ENCODE data around the gene ENPP3.
A peak's percentile ranks its signal among the peaks of the same experiment; 100 is the strongest.

The ENPP3 gene

DNA sequence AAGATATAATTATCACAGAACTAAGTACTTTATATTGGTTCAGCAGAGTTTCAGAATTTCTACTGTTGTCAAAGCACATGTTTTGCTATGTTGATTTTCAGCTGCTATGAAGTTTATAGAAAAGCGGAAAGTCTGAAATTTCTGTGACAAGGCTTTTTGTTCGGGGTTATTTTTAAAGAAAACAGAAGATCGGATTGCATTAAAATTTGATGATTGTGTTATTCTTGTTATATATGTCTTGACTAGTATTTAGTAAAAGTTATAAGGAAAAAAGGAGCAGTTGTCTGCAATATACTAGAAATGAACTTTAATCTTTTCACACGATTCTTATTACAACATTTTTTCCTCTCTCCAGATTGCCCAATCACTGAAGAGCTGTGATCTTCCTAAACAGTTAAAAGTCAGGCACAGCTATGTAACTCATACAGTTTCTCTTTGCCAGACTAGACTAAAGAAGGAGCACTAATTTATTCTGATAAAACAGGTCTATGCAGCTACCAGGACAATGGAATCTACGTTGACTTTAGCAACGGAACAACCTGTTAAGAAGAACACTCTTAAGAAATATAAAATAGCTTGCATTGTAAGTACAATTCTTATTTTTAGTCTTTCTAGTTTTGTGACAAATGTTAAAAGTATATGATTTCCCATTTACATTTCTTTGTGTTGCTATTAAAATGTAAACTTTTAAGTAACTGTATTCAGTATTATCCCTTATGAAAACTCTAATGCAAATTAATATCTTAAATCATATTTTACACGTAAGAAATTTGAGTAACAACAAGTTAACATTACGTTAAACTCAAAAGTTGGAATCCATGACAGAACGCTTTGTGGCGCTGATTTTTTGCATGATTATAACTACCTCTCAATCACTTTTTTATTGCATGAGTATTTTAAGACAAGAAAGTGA lies at the start of gene ENPP3:
Gene ENPP3 (plus strand): TSS at position 423 of the 913 bp plus-strand sequence. CDS start 83 bp downstream, at position 506.
- no peak within 1 kb of the TSS for H3K4me3 ChIP-seq (ENCODE audit: low read depth, low read length)
- DNase-seq (ENCODE audit: low read depth) = no peak

DNA sequence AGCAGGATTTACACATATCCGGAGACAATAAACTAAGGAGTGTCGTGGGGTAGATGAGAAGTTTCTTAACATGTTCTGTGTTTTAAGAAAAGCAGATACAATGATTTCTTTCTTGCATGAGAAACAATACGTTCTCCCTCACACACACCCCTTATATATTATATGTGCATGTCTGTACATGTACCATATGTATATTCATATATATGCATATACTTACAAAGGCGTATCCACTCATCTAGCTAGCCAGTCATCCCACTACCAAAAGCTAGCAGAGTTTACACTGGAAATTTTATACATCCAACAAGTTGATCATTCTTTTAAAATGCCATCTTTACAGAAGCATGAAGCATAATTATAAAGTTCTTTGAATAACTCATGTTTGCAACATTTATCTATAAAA lies 49.2 kb upstream of the ENPP3 start:
- no peak overlapping the region for H3K4me3 ChIP-seq (ENCODE audit: low read depth, low read length)
- DNase-seq (ENCODE audit: low read depth) = no peak

DNA sequence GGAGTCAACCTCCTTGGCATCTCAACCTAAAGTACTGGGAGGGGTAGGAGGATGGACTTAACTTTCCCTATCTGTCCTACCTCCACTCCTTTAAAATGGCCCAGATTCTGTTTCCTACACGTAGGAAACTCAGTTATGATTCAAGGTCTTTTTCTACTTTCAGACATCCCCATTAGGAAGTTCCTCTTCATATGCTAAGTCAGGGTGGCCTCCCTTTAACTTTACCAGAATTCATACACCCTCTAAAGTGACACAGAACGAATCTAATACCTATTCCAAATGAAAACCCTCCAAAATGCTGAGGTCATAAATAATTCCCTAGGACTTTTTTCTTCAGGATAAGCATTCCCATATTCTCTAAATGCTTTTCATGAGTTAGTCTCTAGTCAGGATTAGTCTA lies 48.5 kb upstream of the ENPP3 start:
- DNase-seq (ENCODE audit: low read depth) = no peak

DNA sequence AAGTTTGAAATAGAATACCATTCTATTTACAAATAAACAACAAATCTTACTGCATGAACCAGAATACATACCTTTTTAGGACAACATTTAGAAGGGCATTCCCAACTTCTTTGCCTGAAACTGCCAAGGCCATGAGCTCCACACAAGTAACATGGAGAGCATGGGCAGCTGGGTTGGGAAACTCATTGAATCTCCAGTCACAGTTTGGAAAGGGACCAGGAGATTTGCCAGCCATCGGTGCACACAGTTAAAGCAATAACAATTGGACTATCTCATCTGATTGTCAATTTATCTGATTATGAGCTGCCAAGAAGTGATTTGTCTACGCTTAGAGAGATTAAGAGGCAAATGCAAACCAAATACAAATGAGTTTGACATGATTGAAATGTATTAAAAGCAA lies 44.2 kb upstream of the ENPP3 start:
- no peak overlapping the region for H3K4me3 ChIP-seq (ENCODE audit: low read depth, low read length)
- no peak for DNase-seq (ENCODE audit: low read depth)

More for the DNA sequence above, 48.5 kb upstream of the ENPP3 start:
- H3K4me3 ChIP-seq (ENCODE audit: low read depth, low read length) = no peak overlapping the region

DNA sequence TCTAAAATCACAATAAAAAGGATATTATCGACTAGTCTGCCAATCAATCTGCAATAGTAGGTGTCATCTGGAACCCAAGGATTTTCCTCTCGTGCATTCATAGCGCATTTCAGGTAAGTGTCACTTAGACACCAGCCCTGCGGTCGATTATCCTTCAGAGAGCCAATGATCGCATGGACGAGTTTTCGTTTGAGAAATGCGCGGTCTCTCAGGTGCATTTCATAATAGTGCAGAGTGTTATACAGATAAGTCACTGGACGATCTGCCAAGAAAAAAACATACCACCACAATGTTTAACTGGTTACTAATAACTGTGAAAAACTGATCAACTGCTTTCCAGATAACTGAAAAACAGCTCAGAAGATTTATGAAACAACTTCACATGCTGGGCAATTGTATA lies 43.0 kb upstream of the ENPP3 start:
- no peak overlapping the region for H3K4me3 ChIP-seq (ENCODE audit: low read depth, low read length)
- no peak for DNase-seq (ENCODE audit: low read depth)

DNA sequence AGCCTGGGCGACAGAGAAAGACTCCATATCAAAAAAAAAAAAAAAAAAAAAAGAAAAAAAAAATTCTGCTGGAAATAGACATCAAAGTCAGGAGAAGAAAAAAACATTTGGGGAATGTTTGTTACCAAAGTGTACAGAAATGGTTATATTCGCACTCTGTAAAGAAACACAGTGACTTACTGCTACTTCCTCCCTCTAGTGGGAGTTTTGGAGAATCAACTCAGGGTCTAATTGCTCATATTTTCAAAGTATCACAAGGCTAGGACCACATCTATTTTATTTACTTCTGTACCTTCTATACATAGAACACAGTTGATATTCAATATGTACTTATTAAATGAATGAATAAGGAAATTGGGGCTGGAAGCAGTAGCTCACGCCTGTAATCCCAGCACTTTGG lies 39.7 kb upstream of the ENPP3 start:
- H3K4me3 ChIP-seq (ENCODE audit: low read depth, low read length) = no peak overlapping the region
- DNase-seq (ENCODE audit: low read depth) = no peak

DNA sequence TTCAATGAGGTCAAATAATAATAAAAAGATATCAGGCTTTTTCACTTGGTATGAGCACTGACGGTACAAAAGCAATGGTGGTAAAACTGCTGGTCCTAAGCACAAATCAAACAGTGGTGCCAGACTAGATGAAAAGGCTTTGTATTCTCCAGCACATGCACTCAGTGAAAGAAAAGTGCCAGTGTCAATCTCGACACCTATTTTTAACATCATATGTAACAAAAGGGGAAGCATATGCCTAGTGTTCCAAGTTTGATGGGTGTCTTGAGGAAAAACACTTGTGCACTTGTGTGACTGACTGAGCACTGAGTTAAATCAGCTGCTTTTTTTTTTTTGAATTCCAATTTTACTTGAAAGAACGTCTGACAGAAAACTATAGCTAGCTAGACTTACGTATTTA lies 36.4 kb upstream of the ENPP3 start:
- no peak overlapping the region for H3K4me3 ChIP-seq (ENCODE audit: low read depth, low read length)
- DNase-seq (ENCODE audit: low read depth) = no peak

DNA sequence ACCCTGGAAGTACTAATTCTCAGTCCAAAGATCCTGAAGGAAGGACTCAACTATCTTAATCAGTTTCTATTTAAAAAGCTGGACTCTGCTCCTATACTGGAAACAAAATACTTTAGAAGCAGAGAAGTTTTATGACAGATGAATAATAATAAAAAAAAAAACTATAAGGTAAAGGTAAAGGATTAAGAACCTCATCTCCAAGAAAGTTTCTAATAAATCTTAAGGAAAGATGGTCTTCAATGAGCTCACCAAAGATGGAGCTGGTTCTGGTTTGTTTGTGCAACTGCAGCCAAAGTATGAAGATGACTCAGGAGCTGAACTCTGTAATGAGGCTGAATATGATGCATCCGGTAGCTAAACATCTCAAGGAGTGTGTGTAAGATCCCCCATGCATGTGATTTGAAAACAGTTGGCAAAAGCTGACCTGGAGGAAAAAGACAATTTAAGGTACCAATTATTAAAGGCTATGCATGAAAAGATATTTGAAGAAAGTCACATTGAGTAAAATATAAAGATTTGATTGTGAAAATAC lies 34.3 kb upstream of the ENPP3 start:
- peak; percentile 81 for DNase-seq (ENCODE audit: low read depth)
- no peak overlapping the region for H3K4me3 ChIP-seq (ENCODE audit: low read depth, low read length)

DNA sequence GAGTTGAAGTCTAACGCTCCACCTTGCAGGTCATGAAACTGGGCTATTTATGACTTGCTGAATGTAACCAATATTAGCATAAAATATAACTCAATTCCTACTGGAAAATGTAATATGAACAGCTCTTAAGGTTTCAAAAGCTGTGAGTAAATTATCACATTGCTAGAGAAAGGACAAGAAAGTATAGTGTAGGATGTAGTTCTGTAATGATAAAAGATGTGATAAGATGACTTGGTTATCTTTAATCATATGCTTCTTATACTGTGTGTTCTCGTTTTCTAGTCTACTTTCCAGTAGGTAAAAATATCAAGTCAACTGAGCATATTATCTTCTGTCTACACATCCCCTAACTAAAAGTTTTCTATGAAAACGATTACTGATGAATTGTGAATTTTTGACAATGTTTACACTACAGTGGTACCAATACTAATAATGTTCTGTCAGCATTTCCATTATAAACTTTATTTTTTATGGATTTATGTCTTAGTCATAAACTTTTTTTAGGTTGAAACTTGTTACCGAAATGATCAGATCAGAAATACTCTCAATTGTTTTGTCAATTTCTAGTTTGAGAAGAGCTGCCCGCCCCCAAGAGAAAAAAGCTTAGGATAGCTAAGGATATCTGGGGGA lies 23.7 kb upstream of the ENPP3 start:
- DNase-seq (ENCODE audit: low read depth) = no peak
- H3K4me3 ChIP-seq (ENCODE audit: low read depth, low read length) = no peak overlapping the region

DNA sequence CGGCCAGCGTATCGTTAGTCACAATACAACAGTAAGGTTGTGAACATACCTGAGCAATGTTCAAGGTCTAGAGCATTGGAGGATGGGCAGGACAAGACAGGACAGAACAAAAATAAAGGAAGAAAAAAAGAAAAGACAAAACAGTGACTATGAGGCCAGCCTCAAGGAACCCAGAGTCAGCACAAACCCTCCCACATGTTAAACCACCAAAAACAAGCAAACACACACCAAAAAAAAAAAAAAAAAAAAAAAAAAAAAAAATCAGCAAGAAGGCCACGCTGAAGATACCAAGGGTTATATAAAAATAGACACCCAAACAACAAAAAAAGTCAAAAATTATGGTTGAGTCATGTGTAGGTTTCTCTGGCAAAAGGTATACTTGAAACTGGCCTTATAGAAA lies 21.8 kb upstream of the ENPP3 start:
- no peak overlapping the region for H3K4me3 ChIP-seq (ENCODE audit: low read depth, low read length)
- DNase-seq (ENCODE audit: low read depth) = no peak

DNA sequence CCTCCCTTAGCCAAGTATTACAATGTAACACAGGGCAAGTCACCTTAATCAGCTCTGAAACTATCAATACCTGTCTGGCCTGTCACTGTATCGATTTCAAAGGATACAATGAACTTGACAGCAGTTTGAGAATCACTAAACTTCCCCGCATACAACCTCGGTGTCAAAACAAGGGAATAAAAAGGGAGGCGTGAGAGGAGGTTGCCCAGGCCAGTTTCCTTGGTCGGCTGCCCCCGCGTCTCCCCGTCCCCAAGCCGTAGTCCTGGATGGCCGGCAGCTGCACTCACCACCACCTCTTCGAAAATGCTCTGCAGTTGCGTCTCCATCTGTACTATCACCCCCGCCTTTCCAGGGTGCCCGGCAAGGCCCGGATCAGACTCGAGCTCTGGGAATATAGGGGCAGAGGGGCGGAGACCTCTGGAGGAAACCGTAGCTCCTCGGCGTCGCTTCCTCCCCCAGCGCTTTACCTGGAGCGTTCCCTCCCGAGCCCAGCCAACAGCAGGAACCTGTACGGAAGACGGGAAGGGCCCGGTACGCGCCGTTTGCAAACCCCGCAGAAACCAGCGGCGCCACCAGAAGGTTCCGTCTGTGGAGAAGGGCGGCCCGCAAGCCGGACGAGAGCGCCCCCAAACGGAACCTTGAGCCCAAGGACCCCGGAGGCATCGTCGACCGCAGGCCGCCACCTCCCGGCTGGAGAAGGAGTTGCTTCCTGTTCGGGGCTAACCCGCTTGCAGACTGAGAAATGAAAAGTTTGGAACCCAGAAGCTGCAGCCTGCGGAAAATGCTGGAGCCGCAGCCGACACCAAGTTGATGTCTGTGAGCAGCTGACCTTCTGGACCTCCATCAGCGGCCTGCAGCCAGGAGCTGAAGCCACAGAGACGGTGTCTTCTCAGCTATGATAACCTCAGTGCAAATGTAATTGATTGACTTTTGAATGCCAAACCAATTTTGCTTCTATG lies 9.1 kb upstream of the ENPP3 start, which contains the start of gene MED23:
Gene MED23 (minus strand): TSS at position 519 of the 959 bp plus-strand sequence. CDS start 193 bp downstream, at position 326.
- peak within 1 kb of the TSS; percentile 87 for H3K4me3 ChIP-seq (ENCODE audit: low read depth, low read length)

DNA sequence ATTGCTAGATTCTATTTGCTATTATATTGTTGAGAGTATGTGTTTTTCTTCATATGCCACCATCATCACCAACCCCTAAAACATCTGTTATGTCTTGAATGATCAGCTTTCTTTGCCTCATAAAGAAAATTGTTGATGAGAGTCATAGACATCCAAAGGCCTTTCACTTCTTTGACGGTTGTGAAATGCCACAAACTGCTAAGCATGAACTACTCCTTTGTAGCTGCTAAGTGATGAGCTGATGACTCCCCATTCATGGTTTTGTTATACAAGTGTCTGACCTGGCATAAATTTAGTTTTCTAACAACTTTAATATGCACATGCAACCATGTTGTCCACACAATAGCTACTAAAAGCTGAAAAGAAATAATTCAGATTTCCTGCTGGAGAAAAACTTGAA lies 8.4 kb upstream of the ENPP3 start:
- peak overlapping the region; percentile 87 for H3K4me3 ChIP-seq (ENCODE audit: low read depth, low read length)
- no peak for DNase-seq (ENCODE audit: low read depth)

More for the DNA sequence above, 9.1 kb upstream of the ENPP3 start, which contains the start of gene MED23:
- DNase-seq (ENCODE audit: low read depth) = peak; percentile 82

DNA sequence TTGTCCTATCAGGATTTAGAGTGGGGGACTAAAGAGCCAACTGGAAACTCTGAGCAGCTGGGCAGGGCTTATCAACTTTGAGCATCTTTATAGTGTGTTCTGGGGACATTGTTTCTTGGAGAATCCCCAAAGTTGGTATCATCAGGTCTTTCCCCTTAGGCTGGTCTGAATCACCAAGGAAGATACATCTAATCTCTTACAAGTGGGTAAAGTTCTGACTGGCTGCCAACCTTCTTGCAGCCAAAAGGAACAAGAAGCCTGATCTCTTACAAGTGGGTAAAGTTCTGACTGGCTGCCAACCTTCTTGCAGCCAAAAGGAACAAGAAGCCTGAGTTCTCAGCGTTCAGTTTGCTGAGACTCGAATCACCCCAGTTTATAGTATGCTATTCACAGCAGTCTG lies 7.5 kb upstream of the ENPP3 start:
- H3K4me3 ChIP-seq (ENCODE audit: low read depth, low read length) = no peak overlapping the region
- no peak for DNase-seq (ENCODE audit: low read depth)

DNA sequence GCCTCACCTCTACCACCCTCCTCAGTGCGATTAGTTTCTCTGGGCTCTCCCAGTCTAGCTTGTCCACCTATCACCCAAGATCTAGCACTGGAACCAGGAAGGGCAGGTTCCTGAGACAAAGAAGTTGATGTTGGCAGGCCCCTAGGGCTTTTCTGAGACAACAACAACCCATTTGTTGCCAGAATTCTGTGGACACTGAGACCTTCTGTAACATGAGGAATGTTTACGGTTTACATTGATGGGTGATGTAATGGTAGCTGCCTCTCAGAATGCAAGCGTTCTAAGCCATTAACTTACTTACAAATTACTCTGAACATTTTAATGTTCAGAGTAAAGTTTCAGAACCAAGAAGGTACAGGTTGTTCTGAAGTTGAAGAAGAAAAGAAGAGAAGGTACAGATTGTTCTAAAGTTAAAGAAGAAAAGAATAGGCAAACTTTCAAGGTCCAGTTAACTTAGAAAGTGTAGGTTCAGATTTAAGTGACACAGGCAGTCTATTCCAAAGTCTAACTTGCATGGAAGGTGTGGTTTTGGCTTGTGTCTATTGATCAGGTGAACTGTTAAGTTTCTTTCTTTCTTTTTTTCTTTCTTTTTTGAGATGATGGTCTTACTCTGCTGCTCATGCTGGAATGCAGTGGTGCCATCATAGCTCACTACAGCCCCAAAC lies 5.3 kb upstream of the ENPP3 start:
- H3K4me3 ChIP-seq (ENCODE audit: low read depth, low read length) = no peak overlapping the region
- no peak for DNase-seq (ENCODE audit: low read depth)

DNA sequence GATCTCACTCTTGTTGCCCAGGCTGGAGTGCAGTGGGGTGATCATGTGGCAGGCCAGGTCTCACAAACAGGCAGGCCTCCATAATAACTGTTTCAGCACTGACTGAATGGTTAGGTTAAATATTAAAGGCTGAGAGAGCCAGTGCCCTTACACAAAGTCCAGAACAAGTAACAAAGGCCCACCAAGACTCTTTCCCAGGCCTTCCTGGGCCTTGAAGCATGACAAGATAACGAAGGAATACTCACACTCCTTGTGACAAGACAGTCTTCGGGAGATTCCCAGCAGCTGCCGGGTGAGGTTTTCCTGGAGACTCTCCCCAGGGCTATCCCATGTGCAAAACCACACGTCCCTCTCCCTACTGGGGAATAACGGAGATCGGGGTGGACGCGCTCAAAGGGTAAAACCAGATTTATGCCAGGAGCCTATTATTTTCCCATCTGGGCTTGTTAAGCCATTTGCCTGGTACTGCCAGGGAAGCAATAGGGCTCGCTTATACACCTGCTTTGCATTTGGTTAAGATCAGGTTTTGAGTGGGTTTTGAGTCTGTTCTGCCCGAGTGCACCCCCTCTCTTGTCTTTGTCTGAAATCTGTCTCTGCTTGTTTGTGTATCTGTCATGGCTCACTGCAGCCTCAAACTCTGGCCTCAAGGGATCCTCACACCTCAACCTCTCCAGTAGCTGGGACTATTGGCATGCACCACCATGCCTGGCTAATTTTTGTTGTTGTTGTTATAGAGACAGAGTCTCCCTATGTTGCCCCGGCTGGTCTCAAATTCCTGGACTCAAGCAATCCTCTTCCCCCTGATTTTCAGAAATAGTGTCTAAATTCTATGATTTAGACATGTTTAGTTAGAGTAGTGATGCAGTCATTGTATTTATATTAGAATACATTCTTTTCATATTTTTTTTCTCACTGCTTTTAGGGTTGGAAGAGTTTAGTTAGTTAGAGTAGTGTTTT lies 1.4 kb upstream of the ENPP3 start:
- no peak for DNase-seq (ENCODE audit: low read depth)
- H3K4me3 ChIP-seq (ENCODE audit: low read depth, low read length) = no peak overlapping the region

DNA sequence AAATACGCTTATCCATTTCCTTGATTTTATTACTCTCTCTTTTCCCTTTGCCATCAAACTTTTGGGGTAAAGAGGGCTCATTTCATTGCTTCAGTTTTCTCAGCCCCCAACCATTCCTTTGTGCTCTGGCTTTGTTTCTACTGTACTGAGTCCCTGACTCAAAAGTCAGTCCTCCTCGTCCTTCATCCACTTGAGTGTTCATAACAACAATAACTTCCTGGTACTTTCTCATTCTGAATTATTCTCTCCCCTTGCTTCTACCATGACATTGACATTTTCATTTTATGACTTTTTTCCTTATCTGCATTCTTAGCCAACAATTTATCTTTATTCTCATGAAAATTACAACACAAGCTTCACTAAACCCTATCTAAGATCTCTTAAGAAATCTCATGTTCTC lies 911 bp downstream of the ENPP3 start:
- no peak for DNase-seq (ENCODE audit: low read depth)
- H3K4me3 ChIP-seq (ENCODE audit: low read depth, low read length) = no peak overlapping the region

DNA sequence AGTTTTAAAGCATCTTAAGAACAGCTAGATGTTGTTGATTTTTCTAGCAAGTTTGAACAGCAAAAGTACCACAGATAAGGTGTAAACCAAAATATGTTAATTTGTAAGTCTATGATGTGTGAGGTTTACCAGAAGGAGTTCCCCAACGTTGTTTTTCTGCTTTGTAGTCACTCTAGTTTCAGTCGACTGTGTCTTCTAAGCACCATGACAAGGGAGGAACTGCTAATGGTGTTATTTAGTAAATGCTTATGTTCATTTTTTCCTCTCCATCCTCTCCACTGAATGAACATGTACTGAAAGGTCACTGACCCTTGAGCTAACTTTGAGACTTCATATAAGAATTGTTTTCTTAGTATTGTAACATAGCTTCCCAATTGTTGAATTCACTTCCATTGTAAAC lies 3.0 kb downstream of the ENPP3 start:
- no peak for DNase-seq (ENCODE audit: low read depth)
- H3K4me3 ChIP-seq (ENCODE audit: low read depth, low read length) = no peak overlapping the region

DNA sequence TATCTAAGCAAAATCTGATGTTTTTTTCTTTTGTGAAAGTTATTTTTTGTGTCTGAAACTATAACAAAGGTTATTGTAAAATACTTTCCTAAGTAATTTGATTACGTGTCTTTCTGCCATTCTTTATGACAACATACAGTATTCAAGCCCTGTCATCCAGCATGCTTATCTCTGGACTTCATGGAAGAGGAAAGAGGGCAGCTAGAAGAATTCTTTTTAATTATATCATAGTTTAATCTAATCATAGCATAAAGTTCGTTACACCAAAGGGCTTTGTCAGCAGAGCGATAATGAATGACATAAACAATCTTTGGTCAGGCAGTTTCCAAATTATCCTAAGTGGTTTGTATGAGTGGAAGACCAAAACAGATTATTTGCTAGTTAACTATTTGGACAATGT lies 3.5 kb downstream of the ENPP3 start:
- no peak overlapping the region for H3K4me3 ChIP-seq (ENCODE audit: low read depth, low read length)
- no peak for DNase-seq (ENCODE audit: low read depth)

Measured in skeletal muscle cell (primary cell).